Right hindlimb (tissue), 1 donor: ENCODE measurements around the gene CNNM2.
"Not testable (repeated sequence)": the region's sequence is repeated elsewhere in the genome, so short reads cannot be mapped to it uniquely, and the experiment has no call there.

Source experiments
- DNase-seq: peaks from one replicate; pipeline ENCODE4 v3.0.0-alpha.2; 2018

Gene CNNM2

GRCh38 chr10:102970562-102971340 lies 52.7 kb downstream of the CNNM2 start:
- DNase-seq: no peak

- no peak for DNase-seq
These were observed 57.6 kb downstream of the CNNM2 start for GRCh38 chr10:102975483-102976379.

GRCh38 chr10:102976380-102976726 lies 58.3 kb downstream of the CNNM2 start:
- DNase-seq: not testable (repeated sequence)

GRCh38 chr10:102982296-102982695 lies 64.2 kb downstream of the CNNM2 start:
- DNase-seq: no peak

GRCh38 chr10:102984086-102984485 lies 66.0 kb downstream of the CNNM2 start:
- no peak for DNase-seq

GRCh38 chr10:102985811-102986210 lies 67.7 kb downstream of the CNNM2 start:
- no peak for DNase-seq

- no peak for DNase-seq
These were observed 70.6 kb downstream of the CNNM2 start for GRCh38 chr10:102988404-102989314.

- DNase-seq: no peak
These were observed 76.6 kb downstream of the CNNM2 start for GRCh38 chr10:102994531-102995295.

GRCh38 chr10:102996876-102997275 lies 78.8 kb downstream of the CNNM2 start:
- no peak for DNase-seq

GRCh38 chr10:102997998-102998397 lies 79.9 kb downstream of the CNNM2 start:
- no peak for DNase-seq

- no peak for DNase-seq
These were observed 80.4 kb downstream of the CNNM2 start for GRCh38 chr10:102998399-102998907.

- DNase-seq: not testable (repeated sequence)
These were observed 82.0 kb downstream of the CNNM2 start for GRCh38 chr10:103000050-103000449.

- no peak for DNase-seq
These were observed 88.9 kb downstream of the CNNM2 start for GRCh38 chr10:103007017-103007416.

- no peak for DNase-seq
These were observed 95.3 kb downstream of the CNNM2 start for GRCh38 chr10:103013416-103013815.

- DNase-seq: no peak
These were observed 101.3 kb downstream of the CNNM2 start for GRCh38 chr10:103019425-103019824.

GRCh38 chr10:103021150-103021899 lies 103.2 kb downstream of the CNNM2 start:
- DNase-seq: no peak

- no peak for DNase-seq
These were observed 103.8 kb downstream of the CNNM2 start for GRCh38 chr10:103021900-103022293.

GRCh38 chr10:103025696-103026095 lies 107.6 kb downstream of the CNNM2 start:
- no peak for DNase-seq

GRCh38 chr10:103038570-103038969 lies 120.5 kb downstream of the CNNM2 start:
- DNase-seq: no peak

- no peak for DNase-seq
These were observed 122.3 kb downstream of the CNNM2 start for GRCh38 chr10:103040418-103040817.

- DNase-seq: no peak
These were observed 123.3 kb downstream of the CNNM2 start for GRCh38 chr10:103041391-103041790.
